ENCODE measurements around the gene RGS7. TPM values are rescaled to one million over a fixed set of nuclear protein-coding genes. Genes with fewer than 3 reads are reported as not detected.
"Not testable (repeated sequence)": the region's sequence is repeated elsewhere in the genome, so short reads cannot be mapped to it uniquely, and the experiment has no call there.

Gene RGS7
- total RNA-seq, 4 donors from 2014 or later, result 0.11 to 0.33 TPM; not detected in 2

DNA sequence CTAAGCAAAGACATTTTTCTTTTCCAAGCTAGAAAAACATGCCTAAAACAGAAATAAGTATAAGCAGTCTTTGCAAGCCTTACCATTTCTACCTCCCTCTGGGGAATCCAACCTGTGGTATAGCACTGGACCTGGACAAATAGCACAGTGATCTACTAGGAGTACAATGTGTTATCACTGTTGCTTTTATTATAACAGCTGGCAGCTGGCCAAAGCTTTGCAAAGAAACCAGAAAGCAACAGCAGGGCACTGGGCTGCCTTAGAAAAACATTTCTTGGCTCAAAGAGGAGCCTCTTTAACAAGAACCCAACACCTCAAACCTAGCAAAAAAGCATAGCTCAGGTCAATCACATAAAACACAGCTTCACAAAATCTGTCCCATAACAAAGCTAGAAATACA is 450.5 kb downstream of the RGS7 start:
- TF ChIP-seq CTCF (IDR thresholded peaks at IDR 0.05), result no peak
- TF ChIP-seq POLR2AphosphoS5 (IDR thresholded peaks at IDR 0.05), result no peak
- TF ChIP-seq POLR2A (IDR thresholded peaks at IDR 0.05; ENCODE audit: low read depth), result no peak
- no peak for TF ChIP-seq EP300 (IDR thresholded peaks at IDR 0.05)
- Histone ChIP-seq H3K27ac (replicated peaks in 1 of 4) (no peak overlapping the region), H3K9me3 (no peaks in the 10 kb centered on the region)

GRCh38 chr1:240905225-240905765 is 451.7 kb downstream of the RGS7 start:
- no peak for TF ChIP-seq POLR2A (IDR thresholded peaks at IDR 0.05; ENCODE audit: low read depth)
- TF ChIP-seq EP300 (IDR thresholded peaks at IDR 0.05), result no peak
- TF ChIP-seq CTCF (IDR thresholded peaks at IDR 0.05), result no peak
- TF ChIP-seq POLR2AphosphoS5 (IDR thresholded peaks at IDR 0.05), result no peak

More for the DNA sequence above, 450.5 kb downstream of the RGS7 start:
- intact Hi-C loops (cut with DNase I), result no loop called here
- no peaks in the 10 kb centered on the region for H3K4me1 ChIP-seq
- no peaks in the 10 kb centered on the region for H3K27me3 ChIP-seq
- no peaks in the 10 kb centered on the region for H3K36me3 ChIP-seq
- DNase-seq (ENCODE audit: extremely low spot score), result no peak
- no peak overlapping the region for H3K4me3 ChIP-seq

DNA sequence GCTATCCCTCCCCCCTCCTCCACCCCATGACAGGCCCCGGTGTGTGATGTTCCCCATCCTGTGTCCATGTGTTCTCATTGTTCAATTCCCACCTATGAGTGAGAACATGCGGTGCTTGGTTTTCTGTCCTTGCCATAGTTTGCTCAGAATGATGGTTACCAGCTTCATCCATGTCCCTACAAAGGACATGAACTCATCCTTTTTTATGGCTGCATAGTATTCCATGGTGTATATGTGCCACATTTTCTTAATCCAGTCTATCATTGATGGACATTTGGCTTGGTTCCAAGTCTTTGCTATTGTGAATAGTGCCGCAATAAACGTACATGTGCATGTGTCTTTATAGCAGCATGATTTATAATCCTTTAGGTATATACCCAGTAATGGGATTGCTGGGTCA is 461.6 kb downstream of the RGS7 start:
- H3K27me3 ChIP-seq; H3K36me3 ChIP-seq; DNase-seq (ENCODE audit: extremely low spot score); intact Hi-C loops (cut with DNase I); H3K9me3 ChIP-seq; H3K27ac ChIP-seq (replicated peaks in 1 of 4); H3K4me3 ChIP-seq; H3K4me1 ChIP-seq: not testable (repeated sequence)
- WGBS, result 98% methylated on average over 2 of the region's 4 CpGs

More at GRCh38 chr1:240905225-240905765, 451.7 kb downstream of the RGS7 start:
- intact Hi-C loops (cut with DNase I), result no loop called here
- Histone ChIP-seq H3K27me3 (no peaks in the 10 kb centered on the region), H3K36me3 (no peaks in the 10 kb centered on the region), H3K4me1 (no peaks in the 10 kb centered on the region), H3K4me3 (no peak overlapping the region), H3K9me3 (peaks cover 0 to 9% (median 0%) of the 10 kb centered on the region in 4 donors), H3K27ac (replicated peaks in 1 of 4) (no peak overlapping the region)
- 87% methylated on average over 6 of the region's 6 CpGs for WGBS
- no peak for DNase-seq (ENCODE audit: extremely low spot score)

GRCh38 chr1:240888787-240889048 is 468.3 kb downstream of the RGS7 start:
- DNase-seq (ENCODE audit: extremely low spot score), result no peak
- TF ChIP-seq CTCF (IDR thresholded peaks at IDR 0.05) (no peak), POLR2AphosphoS5 (IDR thresholded peaks at IDR 0.05) (no peak), POLR2A (IDR thresholded peaks at IDR 0.05; ENCODE audit: low read depth) (no peak), EP300 (IDR thresholded peaks at IDR 0.05) (no peak)
- H3K4me1 ChIP-seq, result no peaks in the 10 kb centered on the region
- H3K27ac ChIP-seq (replicated peaks in 1 of 4), result no peak overlapping the region
- WGBS, result 90% methylated on average over 11 of the region's 11 CpGs
- intact Hi-C loops (cut with DNase I), result no loop called here
- no peaks in the 10 kb centered on the region for H3K36me3 ChIP-seq
- no peaks in the 10 kb centered on the region for H3K9me3 ChIP-seq
- no peak overlapping the region for H3K4me3 ChIP-seq
- no peaks in the 10 kb centered on the region for H3K27me3 ChIP-seq

DNA sequence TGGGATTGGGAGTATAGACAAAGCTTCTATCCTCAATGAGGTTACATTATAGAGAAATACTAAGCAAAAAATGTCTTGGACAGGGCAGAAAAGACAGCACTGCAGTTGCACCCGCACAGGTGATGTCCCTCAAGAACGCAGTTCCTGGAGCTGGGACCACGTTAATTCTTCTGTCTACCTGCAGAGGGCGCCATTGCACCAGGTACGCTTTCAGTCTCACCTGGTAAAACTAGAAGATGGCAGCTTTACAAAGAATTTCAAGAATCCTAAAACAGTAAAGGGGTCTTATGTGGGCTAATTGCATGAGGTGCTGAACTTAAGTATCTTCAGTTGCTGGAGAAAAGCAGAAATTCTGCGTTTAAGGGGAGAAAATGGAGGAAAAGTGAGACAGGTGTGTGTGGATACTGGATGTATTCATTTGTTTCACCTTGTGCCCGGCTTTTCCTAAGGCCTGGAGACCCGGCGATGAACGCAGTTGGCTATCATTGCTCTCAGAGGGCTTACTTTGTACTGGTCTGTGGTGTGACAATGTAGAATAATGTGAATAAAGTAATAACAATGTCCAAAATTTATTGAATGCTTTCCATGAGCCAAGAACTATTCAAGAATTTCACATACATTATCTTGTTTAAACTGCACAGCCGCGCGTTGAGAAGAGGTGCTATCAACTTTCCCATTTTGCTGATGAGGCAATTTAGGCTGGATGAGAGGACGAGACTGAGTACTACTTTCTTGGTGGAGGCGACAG is 468.8 kb downstream of the RGS7 start:
- Histone ChIP-seq H3K27me3 (no peaks in the 10 kb centered on the region), H3K36me3 (no peaks in the 10 kb centered on the region), H3K9me3 (no peaks in the 10 kb centered on the region), H3K4me1 (no peaks in the 10 kb centered on the region), H3K4me3 (no peak overlapping the region), H3K27ac (replicated peaks in 1 of 4) (no peak overlapping the region)
- intact Hi-C loops (cut with DNase I), result no loop called here
- TF ChIP-seq POLR2AphosphoS5 (IDR thresholded peaks at IDR 0.05), result no peak
- TF ChIP-seq CTCF (IDR thresholded peaks at IDR 0.05), result peak in 1 of 3 experiments; percentile 6
- 54% methylated on average over 15 of the region's 15 CpGs for WGBS
- DNase-seq (ENCODE audit: extremely low spot score), result no peak

Measured in esophagus muscularis mucosa (tissue), 4 donors.